ENCODE results near the gene RPS27.
A peak's percentile ranks its signal among the peaks of the same experiment; 100 is the strongest.

RPS27 gene

GRCh38 chr1:153968972-153969371, 21.6 kb upstream of the RPS27 start:
- DNase-seq (ENCODE audit: insufficient read length, low spot score) (no peak), FAIRE-seq (no peak)
- no peak for TF ChIP-seq CTCF (IDR thresholded peaks at IDR 0.05; ENCODE audit: insufficient read depth, missing control alignments)

GRCh38 chr1:153970346-153970745, 20.2 kb upstream of the RPS27 start:
- FAIRE-seq (no peak), DNase-seq (ENCODE audit: insufficient read length, low spot score) (no peak)
- TF ChIP-seq CTCF (IDR thresholded peaks at IDR 0.05; ENCODE audit: insufficient read depth, missing control alignments) = no peak

- no peak for TF ChIP-seq CTCF (IDR thresholded peaks at IDR 0.05; ENCODE audit: insufficient read depth, missing control alignments)
- DNase-seq (ENCODE audit: insufficient read length, low spot score) = no peak
- FAIRE-seq = no peak
Measured at GRCh38 chr1:153973071-153973470, 17.5 kb upstream of the RPS27 start.

- TF ChIP-seq CTCF (IDR thresholded peaks at IDR 0.05; ENCODE audit: insufficient read depth, missing control alignments) = no peak
- no peak for DNase-seq (ENCODE audit: insufficient read length, low spot score)
- FAIRE-seq = no peak
Measured at GRCh38 chr1:153973525-153973924, 17.0 kb upstream of the RPS27 start.

- FAIRE-seq (no peak), DNase-seq (ENCODE audit: insufficient read length, low spot score) (no peak)
- TF ChIP-seq CTCF (IDR thresholded peaks at IDR 0.05; ENCODE audit: insufficient read depth, missing control alignments) = no peak
Measured at GRCh38 chr1:153976819-153977249, 13.7 kb upstream of the RPS27 start.

GRCh38 chr1:153977250-153978240, 13.0 kb upstream of the RPS27 start, which contains the start of gene JTB:
TSS of gene JTB (minus strand) at chr1:153977674. CDS start at chr1:153977252, 422 bp downstream.
- no peak for TF ChIP-seq CTCF (IDR thresholded peaks at IDR 0.05; ENCODE audit: insufficient read depth, missing control alignments)
- FAIRE-seq (no peak), DNase-seq (ENCODE audit: insufficient read length, low spot score) (peak; percentile 96)
